H1 (cell line): ENCODE measurements around the gene FBXO41. TPM values are rescaled to one million over a fixed set of nuclear protein-coding genes. Genes with fewer than 3 reads are reported as not detected.

Source experiments
- CTCF ChIA-PET: fragments of 300-600 bp; sonication (Branson Sonifier 250); formaldehyde crosslinking; loops from one replicate; lab custom pipeline; 2021; ENCODE audit not compliant: partially characterized antibody; lab: Charles Lee
- POLR2A ChIA-PET: fragments of 300-600 bp; sonication (Branson Sonifier 250); formaldehyde crosslinking; loops from one replicate; lab custom pipeline; 2021; ENCODE audit warnings: inconsistent platforms; ENCODE audit not compliant: partially characterized antibody; lab: Charles Lee
- DNase-seq, 2 experiments: peaks; one replicate each; pipeline versions ENCODE4 v3.0.0 to v3.0.0-alpha.2; 2010 to 2022; ENCODE audit warnings: low spot score in 2 of 2, low read depth in 1 of 2, mixed read lengths in 1 of 2
- FAIRE-seq: peaks from 2 replicates; lab custom pipeline; 2011; peaks lifted over from hg19 to GRCh38; lab: Jason Lieb, UNC
- H2AFZ ChIP-seq: 2 replicates; pipeline ENCODE4 v1.8.1; 2012; ENCODE audit warnings: low read length, inconsistent platforms
- H2AK5ac ChIP-seq: 2 replicates; pipeline ENCODE4 v1.6.1; 2013; ENCODE audit warnings: low read depth, low read length
- H2BK120ac ChIP-seq: replicated peaks from 2 replicates; pipeline ENCODE3; 2013; ENCODE audit warnings: low read depth, low read length, inconsistent platforms
- H2BK12ac ChIP-seq: 2 replicates; pipeline ENCODE4 v1.6.1; 2013; ENCODE audit warnings: low read depth, low read length
- H2BK15ac ChIP-seq: 2 replicates; pipeline ENCODE4 v1.6.1; 2013; ENCODE audit warnings: low read length
- H2BK20ac ChIP-seq: 2 replicates; pipeline ENCODE4 v1.6.1; 2013; ENCODE audit warnings: low read length
- H2BK5ac ChIP-seq: 2 replicates; pipeline ENCODE4 v1.6.1; 2013; ENCODE audit warnings: low read depth, low read length
- H3K14ac ChIP-seq: 2 replicates; pipeline ENCODE4 v1.6.1; 2013; ENCODE audit warnings: inconsistent platforms; ENCODE audit not compliant: insufficient read length
- H3K18ac ChIP-seq: 2 replicates; pipeline ENCODE4 v1.6.1; 2013; ENCODE audit warnings: low read length; ENCODE audit errors: extremely low read depth
- H3K23ac ChIP-seq: 2 replicates; pipeline ENCODE4 v1.6.1; 2013; ENCODE audit warnings: inconsistent platforms; ENCODE audit not compliant: insufficient read length
- H3K23me2 ChIP-seq: 2 replicates; pipeline ENCODE4 v1.6.1; 2013; ENCODE audit warnings: low read depth, low read length
- H3K27ac ChIP-seq: 2 replicates; pipeline ENCODE4 v1.6.1; 2011; ENCODE audit warnings: low read depth, low read length, inconsistent platforms
- H3K27me3 ChIP-seq, 4 experiments: replicated peaks in 1 of 4; 1 replicate in 1 of 4; 2 replicates in 3 of 4; pipeline versions ENCODE4 v1.6.1 to v1.8.1; 2011 to 2013; ENCODE audit warnings: low read length in 3 of 4, mild to moderate bottlenecking in 3 of 4, inconsistent platforms in 2 of 4, mixed read lengths in 2 of 4, moderate library complexity in 1 of 4; ENCODE audit not compliant: control insufficient read depth in 3 of 4, insufficient read depth in 3 of 4; ENCODE audit errors: extremely low read depth in 1 of 4
- H3K36me3 ChIP-seq, 4 experiments: 2 replicates each; pipeline versions ENCODE4 v1.6.1 to v1.8.1; 2011 to 2013; ENCODE audit warnings: mild to moderate bottlenecking in 4 of 4, low read length in 3 of 4, moderate library complexity in 2 of 4, control low read depth in 1 of 4, inconsistent platforms in 1 of 4; ENCODE audit not compliant: insufficient read depth in 4 of 4, control insufficient read depth in 2 of 4
- H3K4ac ChIP-seq: replicated peaks from 2 replicates; pipeline ENCODE3; 2013; ENCODE audit warnings: low read length, low read depth, mixed read lengths, inconsistent platforms; ENCODE audit not compliant: insufficient read length
- H3K4me1 ChIP-seq, 4 experiments: replicated peaks in 1 of 4; 1 replicate in 1 of 4; 2 replicates in 3 of 4; pipeline versions ENCODE4 v1.6.1 to v1.8.1; 2011 to 2013; ENCODE audit warnings: low read length in 3 of 4, inconsistent platforms in 2 of 4, mixed read lengths in 1 of 4; ENCODE audit not compliant: insufficient read depth in 4 of 4, control insufficient read depth in 3 of 4
- H3K4me2 ChIP-seq, 2 experiments: 2 replicates each; pipeline versions ENCODE4 v1.6.1 to v1.8.1; 2011 to 2013; ENCODE audit warnings: low read depth in 2 of 2, low read length in 2 of 2, control low read depth in 1 of 2, inconsistent platforms in 1 of 2, mild to moderate bottlenecking in 1 of 2; ENCODE audit not compliant: insufficient read depth in 1 of 2
- H3K4me3 ChIP-seq, 4 experiments: fragments of 200-600, 300-600 bp in 1 of 4; sonication (generic), shearing (Covaris generic), sonication (Bioruptor Twin) in 1 of 4; 2 replicates each; pipeline versions ENCODE4 v1.5.1 to v1.8.1; 2011 to 2016; ENCODE audit warnings: low read length in 4 of 4, low read depth in 3 of 4, control low read depth in 2 of 4, inconsistent platforms in 2 of 4, mild to moderate bottlenecking in 2 of 4, mixed read lengths in 1 of 4, moderate library complexity in 1 of 4; ENCODE audit not compliant: insufficient read depth in 2 of 4; ENCODE audit errors: extremely low read depth in 1 of 4
- H3K56ac ChIP-seq: replicated peaks from 2 replicates; pipeline ENCODE3; 2013; ENCODE audit warnings: low read depth, mild to moderate bottlenecking, mixed read lengths, low read length, inconsistent platforms; ENCODE audit not compliant: insufficient read length
- H3K79me1 ChIP-seq: 2 replicates; pipeline ENCODE4 v1.6.1; 2013; ENCODE audit warnings: low read depth, low read length, control low read depth
- H3K79me2 ChIP-seq, 2 experiments: 2 replicates each; pipeline versions ENCODE4 v1.6.1 to v1.8.1; 2012 to 2013; ENCODE audit warnings: low read length in 2 of 2, mild to moderate bottlenecking in 2 of 2, inconsistent platforms in 1 of 2; ENCODE audit not compliant: insufficient read depth in 2 of 2, control insufficient read depth in 1 of 2
- H3K9ac ChIP-seq, 4 experiments: replicated peaks in 1 of 4; 1 replicate in 1 of 4; 2 replicates in 3 of 4; pipeline versions ENCODE4 v1.6.1 to v1.8.1; 2011 to 2013; ENCODE audit warnings: low read depth in 3 of 4, low read length in 3 of 4, control low read depth in 2 of 4, mild to moderate bottlenecking in 2 of 4, moderate library complexity in 2 of 4, inconsistent platforms in 1 of 4; ENCODE audit errors: extremely low read depth in 1 of 4
- H3K9me3 ChIP-seq, 2 experiments: 2 replicates each; pipeline versions ENCODE4 v1.6.1 to v1.8.1; 2012 to 2013; ENCODE audit warnings: mild to moderate bottlenecking in 2 of 2, moderate library complexity in 2 of 2, control low read depth in 1 of 2, inconsistent platforms in 1 of 2, low read depth in 1 of 2, low read length in 1 of 2, mixed read lengths in 1 of 2; ENCODE audit not compliant: insufficient read depth in 2 of 2
- H4K20me1 ChIP-seq, 2 experiments: replicated peaks in 1 of 2; 2 replicates each; pipeline versions ENCODE3 to v1.8.1; 2011 to 2013; ENCODE audit warnings: inconsistent platforms in 2 of 2, low read length in 2 of 2, mild to moderate bottlenecking in 1 of 2; ENCODE audit not compliant: insufficient read depth in 2 of 2, control insufficient read depth in 1 of 2
- H4K5ac ChIP-seq: 2 replicates; pipeline ENCODE4 v1.6.1; 2013; ENCODE audit warnings: low read length, low read depth, mixed read lengths, inconsistent platforms; ENCODE audit not compliant: insufficient read length
- H4K8ac ChIP-seq: 2 replicates; pipeline ENCODE4 v1.8.0; 2013; ENCODE audit warnings: mild to moderate bottlenecking, moderate library complexity, low read length, inconsistent platforms; ENCODE audit not compliant: insufficient read depth; ENCODE audit errors: extremely low read depth
- H4K91ac ChIP-seq: replicated peaks from 2 replicates; pipeline ENCODE3; 2013; ENCODE audit warnings: low read length, mixed read lengths, inconsistent platforms; ENCODE audit not compliant: insufficient read length
- TBP ChIP-seq: IDR thresholded peaks from 2 replicates; pipeline ENCODE4 v1.6.1; 2011; ENCODE audit warnings: low read depth, low read length, improper control_type of control experiment
- TCF12 ChIP-seq: IDR thresholded peaks from 2 replicates; pipeline ENCODE4 v1.6.1; 2011; ENCODE audit warnings: low read depth, mild to moderate bottlenecking, low read length
- WGBS, 2 experiments: shearing (Covaris generic) in 1 of 2; methylation state at CpG; one replicate each; pipeline versions ENCODE4 v1.1.6 to v1.1.7; 2013 to 2015; ENCODE audit warnings: low lambda C conversion rate in 2 of 2, mixed read lengths in 2 of 2, inconsistent platforms in 1 of 2, low coverage in 1 of 2, missing lambda C conversion rate in 1 of 2; ENCODE audit not compliant: insufficient replicate concordance in 2 of 2, insufficient coverage in 1 of 2, insufficient read length in 1 of 2; ENCODE audit errors: extremely low coverage in 1 of 2, missing lambda C conversion rate in 1 of 2; 5-methylcytosine and 5-hydroxymethylcytosine counted together
- polyA plus RNA-seq, 7 experiments: library from polyadenylated mRNA; depleted of rRNA in 3 of 7; stranded (reverse) in 5 of 7; unstranded in 2 of 7; fragments of >200 nt in 5 of 7; fragments of 200-250 nt in 2 of 7; gene quantifications; 1 replicate in 5 of 7; 2 replicates in 1 of 7; 4 replicates in 1 of 7; pipeline versions ENCODE4 v1.2.1 to v1.2.3, GENCODE V29; 2011 to 2013; ENCODE audit warnings: missing spikeins in 2 of 7, mixed read lengths in 2 of 7
- total RNA-seq: library from RNA; stranded (reverse); fragmentation: NEBNext Ultra II Directional; extraction: Animal tissue kit (Norgen Biotek cat#: 25700); gene quantifications from 2 replicates; pipeline ENCODE4 v1.2.1, GENCODE V29; 2021

FBXO41 gene
- total and polyA plus RNA-seq, 2 of the 8 experiments (the other 6 are each of a cell fraction or from before 2014, with no cell fraction given): 11.2 to 14.3 TPM

DNA sequence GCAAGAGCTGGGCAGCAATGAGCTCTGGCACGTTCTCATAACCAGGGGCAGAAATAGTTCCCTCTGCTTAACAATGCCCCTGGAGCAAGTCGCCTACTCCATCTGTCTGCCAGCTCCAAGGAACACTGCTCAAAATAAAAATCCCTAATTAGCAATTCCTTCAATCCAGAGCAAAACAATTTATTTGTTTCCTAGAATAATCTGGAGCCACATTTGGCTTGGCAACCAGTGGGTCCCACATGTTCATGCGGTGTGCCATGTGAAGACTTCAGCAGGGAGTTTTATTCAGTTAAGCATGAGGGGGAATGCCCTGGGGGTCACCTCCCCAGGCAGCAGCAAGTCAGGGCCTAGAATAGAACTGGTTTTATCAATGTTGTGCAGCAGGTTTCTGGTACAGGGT lies 16.6 kb upstream of the FBXO41 start:
- Histone ChIP-seq H3K4ac (no peak overlapping the region), H3K9ac (no peak overlapping the region), H3K4me2 (no peak overlapping the region), H3K23ac (no peak overlapping the region), H3K27me3 (peaks cover 0 to 7% (median 4%) of the 10 kb centered on the region in 4 experiments; a peak in 5 of 7 replicates), H4K8ac (no peak overlapping the region), H3K9me3 (no peaks in the 10 kb centered on the region), H3K23me2 (no peaks in the 10 kb centered on the region), H4K5ac (no peak overlapping the region), H3K18ac (no peak overlapping the region), H3K56ac (no peak overlapping the region), H3K4me1 (no peaks in the 10 kb centered on the region), H3K79me2 (no peaks in the 10 kb centered on the region), H4K91ac (no peak overlapping the region), H2BK12ac (no peak overlapping the region), H4K20me1 (no peaks in the 10 kb centered on the region), H2BK120ac (no peak overlapping the region), H3K4me3 (no peak overlapping the region), H3K36me3 (no peaks in the 10 kb centered on the region), H3K27ac (no peak overlapping the region), H3K79me1 (no peaks in the 10 kb centered on the region), H2BK20ac (no peak overlapping the region), H3K14ac (no peak overlapping the region), H2BK5ac (no peak overlapping the region), H2BK15ac (no peak overlapping the region), H2AFZ (no peak overlapping the region), H2AK5ac (no peak overlapping the region)
- ChIA-PET POLR2A (no interaction called here), CTCF (no interaction called here)
- WGBS, 2 experiments: 80% methylated on average over 3 of the region's 3 CpGs; no CpG with 5 or more reads in 1 of the 2 experiments
- DNase-seq (no peak), FAIRE-seq (no peak)
- TF ChIP-seq TCF12: no peak
- TF ChIP-seq TBP: no peak
